ENCODE measurements around the gene SRRM5. TPM values are rescaled to one million over a fixed set of nuclear protein-coding genes. Genes with fewer than 3 reads are reported as not detected.

Gene SRRM5
- total and polyA plus RNA-seq, 8 donors = 0.06 to 1.3 (median 0.26) TPM; not detected in 2

DNA sequence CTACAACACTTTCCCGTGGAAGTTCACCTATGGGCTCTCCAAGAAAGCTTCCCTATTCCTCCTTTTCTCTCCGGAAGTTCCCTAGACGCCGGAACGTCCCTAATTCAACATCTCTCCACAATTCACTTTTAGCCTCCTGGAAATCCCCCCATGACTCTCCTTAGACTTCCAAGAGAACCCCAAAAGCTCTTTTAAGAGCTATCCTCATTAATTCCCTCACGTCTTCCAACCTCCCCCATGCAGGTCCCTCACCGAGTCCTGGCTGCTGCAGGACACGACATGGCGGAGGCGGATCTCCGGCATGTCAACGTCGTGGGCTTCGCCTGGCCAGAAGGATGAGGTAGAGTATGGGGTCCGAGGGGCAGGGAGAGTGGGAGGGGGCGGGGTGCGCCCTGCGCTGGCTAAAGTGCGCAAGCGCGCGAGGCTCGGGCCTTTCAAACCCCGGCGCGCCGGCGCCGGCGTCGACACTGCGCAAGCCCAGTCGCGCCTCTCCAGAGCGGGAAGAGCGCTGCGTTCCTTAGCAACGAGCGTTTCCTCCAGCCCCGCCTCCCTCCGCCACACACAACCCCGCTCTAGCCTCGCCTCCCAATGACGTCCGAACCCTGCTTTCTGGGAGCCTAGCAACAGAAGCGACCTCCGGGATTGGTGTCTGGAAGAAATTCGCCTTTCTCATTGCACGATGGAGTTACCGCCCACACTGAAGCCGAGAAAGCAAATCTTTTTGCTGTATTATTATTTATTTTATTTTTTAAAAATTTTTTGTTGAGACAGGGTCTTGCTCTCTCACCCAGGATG, 36.5 kb upstream of the SRRM5 start, which contains the start of the genes PINLYP and XRCC1:
TSS of gene PINLYP (plus strand) at position 646 of the 795 bp plus-strand sequence. CDS start 1,391 bp downstream, outside the sequence.
TSS of gene XRCC1 (minus strand) at position 372 of the 795 bp plus-strand sequence. CDS start at position 303, 69 bp downstream.
- DNase-seq (peak; percentile 96 to 99 (median 98)), FAIRE-seq (peak; percentile 97), ATAC-seq (peak; percentile 99)
- Histone ChIP-seq H3K4me1 (peaks cover 0 to 7% (median 7%) of the 10 kb centered on the region in 3 donors), H3K27me3 (no peaks in the 10 kb centered on the region), H3K4me3 (peak within 1 kb of the TSS; percentile 51 to 82 (median 71)), H3K9me3 (no peaks in the 10 kb centered on the region), H3K36me3 (no peaks in the 10 kb centered on the region), H3K27ac (peak within 1 kb of the TSS; percentile 54 to 71 (median 60))
- intact Hi-C loops (cut with DNase I) = no loop called here
- TF ChIP-seq, protein P1, sequence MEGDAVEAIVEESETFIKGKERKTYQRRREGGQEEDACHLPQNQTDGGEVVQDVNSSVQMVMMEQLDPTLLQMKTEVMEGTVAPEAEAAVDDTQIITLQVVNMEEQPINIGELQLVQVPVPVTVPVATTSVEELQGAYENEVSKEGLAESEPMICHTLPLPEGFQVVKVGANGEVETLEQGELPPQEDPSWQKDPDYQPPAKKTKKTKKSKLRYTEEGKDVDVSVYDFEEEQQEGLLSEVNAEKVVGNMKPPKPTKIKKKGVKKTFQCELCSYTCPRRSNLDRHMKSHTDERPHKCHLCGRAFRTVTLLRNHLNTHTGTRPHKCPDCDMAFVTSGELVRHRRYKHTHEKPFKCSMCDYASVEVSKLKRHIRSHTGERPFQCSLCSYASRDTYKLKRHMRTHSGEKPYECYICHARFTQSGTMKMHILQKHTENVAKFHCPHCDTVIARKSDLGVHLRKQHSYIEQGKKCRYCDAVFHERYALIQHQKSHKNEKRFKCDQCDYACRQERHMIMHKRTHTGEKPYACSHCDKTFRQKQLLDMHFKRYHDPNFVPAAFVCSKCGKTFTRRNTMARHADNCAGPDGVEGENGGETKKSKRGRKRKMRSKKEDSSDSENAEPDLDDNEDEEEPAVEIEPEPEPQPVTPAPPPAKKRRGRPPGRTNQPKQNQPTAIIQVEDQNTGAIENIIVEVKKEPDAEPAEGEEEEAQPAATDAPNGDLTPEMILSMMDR (IDR thresholded peaks at IDR 0.05) = no peak
- 0% methylated on average over 51 of the region's 51 CpGs for WGBS, 2 donors

DNA sequence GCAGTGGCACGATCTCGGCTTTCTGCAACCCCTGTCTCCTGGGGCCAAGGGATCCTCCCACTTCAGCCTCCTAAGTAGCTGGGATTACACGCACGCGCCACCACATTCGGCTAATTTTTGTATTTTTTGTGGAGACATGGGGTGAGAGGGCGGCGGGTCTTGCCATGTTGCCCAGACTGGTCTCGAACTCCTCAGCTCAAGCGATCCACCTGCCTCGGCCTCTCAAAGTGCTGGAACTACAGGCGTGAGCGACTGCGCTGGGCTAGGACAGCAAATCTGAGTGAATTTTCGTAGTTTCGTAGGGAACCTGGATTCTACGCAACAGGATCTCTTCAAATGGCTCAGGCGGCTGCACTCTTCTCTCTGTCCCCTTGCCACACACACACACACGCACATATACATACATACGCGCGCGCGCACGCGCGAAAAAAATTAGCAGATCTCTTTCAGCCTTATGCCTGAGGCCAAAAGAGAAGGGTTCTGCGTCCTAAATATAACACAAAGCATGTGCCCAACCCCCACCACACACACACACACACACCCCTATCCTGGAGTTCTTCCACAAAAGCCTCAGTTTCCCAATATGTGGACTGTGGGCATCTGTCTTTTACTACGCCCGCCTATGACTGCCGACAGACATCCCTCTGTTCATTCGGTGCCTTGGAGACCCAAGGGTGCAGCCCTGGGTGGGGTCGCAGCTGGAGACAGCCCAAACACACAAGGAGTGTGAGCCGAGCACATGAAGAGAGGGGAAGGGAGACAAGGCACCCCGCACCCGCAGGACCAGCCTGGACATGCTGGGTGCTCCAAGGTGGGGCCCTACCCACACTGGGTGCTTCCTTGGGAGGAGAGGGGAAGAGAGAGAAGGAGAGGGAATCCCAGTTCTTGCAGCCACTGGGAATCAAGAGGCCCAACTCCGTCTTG, 35.7 kb upstream of the SRRM5 start:
- DNase-seq = peak in 1 of 6 donors; percentile 28
- peak in 2 of 4 donors; percentile 1 to 4 for ATAC-seq
- FAIRE-seq = no peak
- Histone ChIP-seq H3K27me3 (no peaks in the 10 kb centered on the region), H3K4me1 (peaks cover 0 to 7% (median 7%) of the 10 kb centered on the region in 3 donors), H3K36me3 (no peaks in the 10 kb centered on the region), H3K9me3 (no peaks in the 10 kb centered on the region), H3K4me3 (peak overlapping the region in 2 of 4 donors; percentile 69 to 82), H3K27ac (peak overlapping the region in 3 of 4 donors; percentile 7 to 62 (median 54))
- 64 to 67% methylated on average over 37 of the region's 37 CpGs for WGBS, 2 donors
- intact Hi-C loops (cut with DNase I) = no loop called here
- TF ChIP-seq, protein P1 (IDR thresholded peaks at IDR 0.05) = no peak

DNA sequence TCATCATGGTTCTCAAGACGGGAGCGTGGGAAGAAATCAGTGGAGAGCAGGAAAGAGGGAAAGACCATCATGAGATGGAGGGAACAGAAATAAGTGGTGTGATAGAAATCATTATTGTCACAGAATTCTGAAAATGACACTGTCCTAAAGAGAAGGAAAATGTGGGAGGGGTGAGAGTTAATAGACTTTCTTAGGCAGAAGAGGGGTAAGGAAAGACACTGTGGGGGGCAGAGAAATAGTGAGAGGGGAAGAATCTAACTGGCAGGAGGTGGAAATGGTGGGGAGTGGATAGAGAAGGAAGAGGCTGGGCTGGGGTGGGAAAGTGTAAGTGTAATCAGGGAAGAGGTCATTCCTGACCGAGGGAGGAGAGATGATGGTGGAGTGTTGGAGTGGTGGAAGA, 33.1 kb upstream of the SRRM5 start:
- no peaks in the 10 kb centered on the region for H3K9me3 ChIP-seq
- peaks cover under 1 to 7% (median 7%) of the 10 kb centered on the region in 3 donors for H3K4me1 ChIP-seq
- no peak overlapping the region for H3K27ac ChIP-seq
- H3K27me3 ChIP-seq = no peaks in the 10 kb centered on the region
- no peak for FAIRE-seq
- no peak overlapping the region for H3K4me3 ChIP-seq
- intact Hi-C loops (cut with DNase I) = no loop called here
- TF ChIP-seq, protein P1 (IDR thresholded peaks at IDR 0.05) = no peak
- ATAC-seq = no peak
- no peaks in the 10 kb centered on the region for H3K36me3 ChIP-seq
- 57 to 72% methylated on average over 3 of the region's 3 CpGs for WGBS, 2 donors
- no peak for DNase-seq

DNA sequence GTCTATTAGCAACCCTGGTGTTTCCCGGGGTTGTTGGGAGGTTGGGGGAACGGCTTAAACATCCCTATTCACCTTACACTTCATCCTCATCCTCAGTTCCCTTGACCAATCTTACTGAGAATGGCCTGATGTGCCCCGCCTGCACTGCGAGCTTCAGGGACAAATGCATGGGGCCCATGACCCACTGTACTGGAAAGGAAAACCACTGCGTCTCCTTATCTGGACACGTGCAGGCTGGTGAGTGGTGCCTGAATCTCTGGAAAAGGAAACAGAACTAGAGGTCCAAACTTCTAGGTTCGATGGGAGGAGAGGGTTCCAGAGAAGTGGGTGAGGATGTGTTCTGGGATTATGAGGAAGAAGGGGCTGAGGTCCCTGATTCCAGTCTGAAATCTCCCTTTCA, 30.4 kb upstream of the SRRM5 start:
- intact Hi-C loops (cut with DNase I) = no loop called here
- no peak overlapping the region for H3K4me3 ChIP-seq
- no peaks in the 10 kb centered on the region for H3K9me3 ChIP-seq
- FAIRE-seq (no peak), DNase-seq (no peak), ATAC-seq (no peak)
- WGBS, 2 donors = 65 to 75% methylated on average over 7 of the region's 7 CpGs
- TF ChIP-seq, protein P1 (IDR thresholded peaks at IDR 0.05) = no peak
- no peaks in the 10 kb centered on the region for H3K27me3 ChIP-seq
- no peaks in the 10 kb centered on the region for H3K36me3 ChIP-seq
- peaks cover 0 to 8% (median 6%) of the 10 kb centered on the region in 3 donors for H3K4me1 ChIP-seq
- H3K27ac ChIP-seq = no peak overlapping the region

All from pancreas (tissue), 10 donors.